Right renal cortex interstitium (tissue), 3 donors: ENCODE results near the gene PIH1D2. TPM values are rescaled to one million over a fixed set of nuclear protein-coding genes. Genes with fewer than 3 reads are reported as not detected.

Experiments
- polyA plus RNA-seq, 3 donors: library from polyadenylated mRNA; unstranded; fragments of 120-200 nt; gene quantifications; one replicate each; pipeline ENCODE4 v1.2.1, GENCODE V29; 2013; ENCODE audit not compliant: insufficient read length in 3 of 3

PIH1D2 gene
- polyA plus RNA-seq, 3 donors: 9.7 to 11.8 (median 10.8) TPM

Other genes with a start within 250 kb of the PIH1D2 start
- gene ALG9, start 202.4 kb downstream of the PIH1D2 start, polyA plus RNA-seq: 10 to 100 TPM; 40.8 to 41.7 (median 41.2) TPM
- 1 to 10 TPM; 5.8 to 6.0 (median 6.0) TPM for gene FDXACB1, start 194.9 kb downstream of the PIH1D2 start, polyA plus RNA-seq
- gene CFAP68, start 194.5 kb downstream of the PIH1D2 start, polyA plus RNA-seq: 10 to 100 TPM; 57.4 to 59.3 (median 59.0) TPM
- gene CRYAB, start 162.2 kb downstream of the PIH1D2 start, polyA plus RNA-seq: 10 to 100 TPM; 52.8 to 63.8 (median 58.6) TPM
- gene HSPB2, start 161.3 kb downstream of the PIH1D2 start, polyA plus RNA-seq: 1 to 10 TPM; 1.2 to 1.6 (median 1.2) TPM
- gene C11orf52, start 155.1 kb downstream of the PIH1D2 start, polyA plus RNA-seq: 10 to 100 TPM; 12.4 to 13.7 (median 12.8) TPM
- gene DIXDC1, start 136.7 kb downstream of the PIH1D2 start, polyA plus RNA-seq: 10 to 100 TPM; 18.8 to 22.2 (median 21.1) TPM
- 10 to 100 TPM; 51.7 to 57.5 (median 52.8) TPM for gene DLAT, start 48.6 kb downstream of the PIH1D2 start, polyA plus RNA-seq
- gene NKAPD1, start 282 bp upstream of the PIH1D2 start, polyA plus RNA-seq: 10 to 100 TPM; 59.2 to 69.5 (median 60.9) TPM
- gene TIMM8B, start 12.7 kb upstream of the PIH1D2 start, polyA plus RNA-seq: 10 to 100 TPM; 73.5 to 88.0 (median 83.7) TPM
- 100 to 1,000 TPM; 195 to 225 (median 199) TPM for gene SDHD, start 12.9 kb upstream of the PIH1D2 start, polyA plus RNA-seq
- 1 to 10 TPM; 6.2 to 9.5 (median 9.3) TPM for gene IL18, start 90.1 kb upstream of the PIH1D2 start, polyA plus RNA-seq
- gene TEX12, start 93.4 kb upstream of the PIH1D2 start, polyA plus RNA-seq: under 1 TPM in 1 of 3 donors, not detected in 2; 0.11 TPM
- 1 to 10 TPM; 2.5 to 3.1 (median 2.6) TPM for gene BCO2, start 101.5 kb upstream of the PIH1D2 start, polyA plus RNA-seq
- gene PTS, start 152.4 kb upstream of the PIH1D2 start, polyA plus RNA-seq: 10 to 100 TPM; 44.6 to 50.9 (median 48.1) TPM
- not detected for gene PLET1, start 186.8 kb upstream of the PIH1D2 start, polyA plus RNA-seq